Progenitor cell of endocrine pancreas (in vitro differentiated cells): ENCODE data around the gene GRID2. TPM values are rescaled to one million over a fixed set of nuclear protein-coding genes. Genes with fewer than 3 reads are reported as not detected.

ENCODE experiments used
- DNase-seq: peaks from one replicate; pipeline ENCODE4 v3.0.0; 2021; ENCODE audit warnings: low spot score; ENCODE audit not compliant: unreplicated experiment
- H3K27ac Mint-ChIP-seq: 2 replicates; pipeline ENCODE4 v1.8.0; 2021; ENCODE audit warnings: mild to moderate bottlenecking, moderate library complexity, mixed read lengths
- H3K27me3 Mint-ChIP-seq: 2 replicates; pipeline ENCODE4 v1.8.0; 2021; ENCODE audit warnings: mixed read lengths
- H3K36me3 Mint-ChIP-seq: 2 replicates; pipeline ENCODE4 v1.8.0; 2022; ENCODE audit warnings: mixed read lengths; ENCODE audit not compliant: insufficient read depth
- H3K4me1 Mint-ChIP-seq: 2 replicates; pipeline ENCODE4 v1.8.0; 2021; ENCODE audit warnings: low read depth, mixed read lengths
- H3K4me3 Mint-ChIP-seq: 2 replicates; pipeline ENCODE4 v1.8.0; 2021; ENCODE audit warnings: low read depth, mild to moderate bottlenecking, moderate library complexity, mixed read lengths
- H3K9me3 Mint-ChIP-seq: 2 replicates; pipeline ENCODE4 v1.8.0; 2021; ENCODE audit warnings: low read depth, mixed read lengths
- total RNA-seq: library from RNA; stranded (reverse); gene quantifications from 2 replicates; pipeline ENCODE4 v1.2.1, GENCODE V29; 2021
- TF ChIP-seq, protein P1 (sequence below): fragments of 200-600 bp; sonication (generic); IDR thresholded peaks from one replicate; pipeline ENCODE4 v1.5.0; 2021; ENCODE audit warnings: antibody characterized with exemption, mild to moderate bottlenecking; ENCODE audit not compliant: unreplicated experiment

The GRID2 gene
- total RNA-seq, 1 donor from 2014 or later: 0.69 TPM

DNA sequence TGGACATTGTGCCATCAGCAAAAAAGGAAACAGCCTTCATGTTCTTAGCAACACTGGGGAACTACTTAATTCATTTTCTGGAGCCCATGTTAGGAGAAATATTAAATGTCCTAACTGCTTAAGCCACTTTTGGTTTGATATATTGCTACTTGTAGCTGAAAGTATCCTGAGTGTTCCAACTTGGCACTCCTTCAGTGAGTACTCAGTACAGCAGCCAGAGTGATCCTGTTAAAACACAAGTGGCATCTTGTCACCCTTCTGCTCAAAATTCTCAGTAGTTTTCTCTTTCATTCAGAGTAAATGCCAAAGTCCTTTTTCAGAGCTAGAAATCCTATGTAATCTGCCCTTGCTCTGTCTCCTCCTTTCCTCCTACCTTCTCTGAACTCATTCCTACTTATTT is 522.0 kb downstream of the GRID2 start:
- no peaks in the 10 kb centered on the region for H3K27me3 Mint-ChIP-seq
- H3K27ac Mint-ChIP-seq: no peak overlapping the region
- no peaks in the 10 kb centered on the region for H3K36me3 Mint-ChIP-seq
- no peak overlapping the region for H3K4me3 Mint-ChIP-seq
- no peaks in the 10 kb centered on the region for H3K9me3 Mint-ChIP-seq
- no peak for DNase-seq
- H3K4me1 Mint-ChIP-seq: no peaks in the 10 kb centered on the region
- TF ChIP-seq, protein P1, sequence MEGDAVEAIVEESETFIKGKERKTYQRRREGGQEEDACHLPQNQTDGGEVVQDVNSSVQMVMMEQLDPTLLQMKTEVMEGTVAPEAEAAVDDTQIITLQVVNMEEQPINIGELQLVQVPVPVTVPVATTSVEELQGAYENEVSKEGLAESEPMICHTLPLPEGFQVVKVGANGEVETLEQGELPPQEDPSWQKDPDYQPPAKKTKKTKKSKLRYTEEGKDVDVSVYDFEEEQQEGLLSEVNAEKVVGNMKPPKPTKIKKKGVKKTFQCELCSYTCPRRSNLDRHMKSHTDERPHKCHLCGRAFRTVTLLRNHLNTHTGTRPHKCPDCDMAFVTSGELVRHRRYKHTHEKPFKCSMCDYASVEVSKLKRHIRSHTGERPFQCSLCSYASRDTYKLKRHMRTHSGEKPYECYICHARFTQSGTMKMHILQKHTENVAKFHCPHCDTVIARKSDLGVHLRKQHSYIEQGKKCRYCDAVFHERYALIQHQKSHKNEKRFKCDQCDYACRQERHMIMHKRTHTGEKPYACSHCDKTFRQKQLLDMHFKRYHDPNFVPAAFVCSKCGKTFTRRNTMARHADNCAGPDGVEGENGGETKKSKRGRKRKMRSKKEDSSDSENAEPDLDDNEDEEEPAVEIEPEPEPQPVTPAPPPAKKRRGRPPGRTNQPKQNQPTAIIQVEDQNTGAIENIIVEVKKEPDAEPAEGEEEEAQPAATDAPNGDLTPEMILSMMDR: no peak

DNA sequence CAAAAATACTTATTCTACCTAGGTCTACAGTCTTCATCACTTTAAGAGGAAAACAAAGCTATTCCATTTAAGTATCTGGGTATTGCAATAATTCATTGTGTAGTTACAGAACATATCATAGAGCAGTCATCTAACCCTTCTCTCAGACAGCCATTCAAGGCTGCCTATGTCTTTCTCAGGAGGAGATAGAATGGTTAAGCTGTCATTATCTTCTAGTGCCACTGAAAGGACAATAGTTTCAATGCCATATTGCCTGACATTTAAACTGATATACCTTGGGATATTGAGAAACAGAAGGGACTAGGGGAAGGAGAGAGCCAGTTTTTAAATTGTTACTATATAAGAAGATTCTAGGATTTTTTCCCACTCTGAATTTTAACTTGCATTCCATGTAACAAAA is 527.0 kb downstream of the GRID2 start:
- DNase-seq: no peak
- Mint-ChIP-seq H3K36me3 (no peaks in the 10 kb centered on the region), H3K27ac (no peak overlapping the region), H3K4me3 (no peak overlapping the region), H3K9me3 (no peaks in the 10 kb centered on the region), H3K27me3 (no peaks in the 10 kb centered on the region), H3K4me1 (no peaks in the 10 kb centered on the region)
- TF ChIP-seq, protein P1: no peak

DNA sequence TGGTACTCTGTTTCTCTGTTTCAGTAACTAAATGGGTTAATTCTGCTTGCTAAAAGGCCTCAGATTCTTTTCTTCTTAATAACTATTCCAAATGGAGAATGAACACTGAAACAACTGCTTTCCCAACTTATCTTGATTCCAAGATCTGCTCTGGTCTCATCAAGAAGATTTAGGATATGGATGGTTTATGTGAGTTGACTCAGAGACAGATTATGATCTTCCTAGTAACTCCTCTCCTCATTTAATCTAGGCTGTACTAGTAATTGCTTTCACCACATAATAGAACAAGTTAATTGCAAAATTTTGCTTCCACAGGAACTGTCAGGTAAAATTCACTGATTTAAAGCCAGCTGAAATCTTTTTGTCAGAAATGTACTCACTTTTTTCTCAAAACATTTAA is 537.1 kb downstream of the GRID2 start:
- Mint-ChIP-seq H3K27me3 (no peaks in the 10 kb centered on the region), H3K4me3 (no peak overlapping the region), H3K36me3 (no peaks in the 10 kb centered on the region), H3K27ac (no peak overlapping the region), H3K9me3 (no peaks in the 10 kb centered on the region), H3K4me1 (no peaks in the 10 kb centered on the region)
- TF ChIP-seq, protein P1: no peak
- DNase-seq: no peak

DNA sequence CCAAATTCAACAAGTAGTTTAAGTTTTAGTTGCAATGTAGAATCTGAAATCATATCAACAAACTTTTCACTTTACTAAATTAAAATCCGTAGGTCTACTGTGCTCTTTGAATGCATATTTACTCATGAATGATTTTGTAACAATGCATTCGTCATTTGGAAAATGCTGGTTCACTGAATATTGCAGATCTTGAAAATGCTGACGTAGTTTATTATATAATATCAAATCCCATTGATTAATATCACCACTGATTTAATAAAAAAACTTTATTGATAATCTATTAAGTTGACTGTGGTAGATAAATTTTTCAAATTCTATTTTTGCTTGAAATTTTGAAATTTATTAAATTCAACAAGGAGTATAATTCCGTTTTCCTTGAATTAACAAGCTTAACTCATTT is 540.0 kb downstream of the GRID2 start:
- no peak overlapping the region for H3K27ac Mint-ChIP-seq
- no peak overlapping the region for H3K4me3 Mint-ChIP-seq
- TF ChIP-seq, protein P1: no peak
- H3K36me3 Mint-ChIP-seq: no peaks in the 10 kb centered on the region
- H3K9me3 Mint-ChIP-seq: no peaks in the 10 kb centered on the region
- H3K4me1 Mint-ChIP-seq: peaks cover 3% of the 10 kb centered on the region
- no peaks in the 10 kb centered on the region for H3K27me3 Mint-ChIP-seq
- DNase-seq: no peak

DNA sequence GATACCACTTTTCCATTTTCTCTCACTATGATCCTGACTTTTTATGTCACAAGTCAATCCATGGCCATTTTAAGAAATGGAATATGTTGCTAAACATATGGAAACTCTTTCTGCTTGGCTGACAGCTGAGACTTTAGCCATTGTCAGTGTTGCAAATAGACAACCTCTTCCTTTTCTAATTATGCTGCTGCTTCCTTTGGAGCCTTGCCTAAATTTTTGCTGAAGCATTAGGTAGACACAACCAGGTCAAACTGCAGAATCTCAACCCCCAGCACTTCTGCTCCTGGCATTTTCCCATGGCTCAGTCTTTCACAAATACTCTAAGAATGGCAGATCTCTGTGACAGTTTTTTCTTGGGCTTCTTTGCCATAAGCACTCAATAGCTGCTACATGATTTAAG is 543.3 kb downstream of the GRID2 start:
- TF ChIP-seq, protein P1: no peak
- no peaks in the 10 kb centered on the region for H3K27me3 Mint-ChIP-seq
- H3K4me3 Mint-ChIP-seq: no peak overlapping the region
- no peak overlapping the region for H3K27ac Mint-ChIP-seq
- H3K9me3 Mint-ChIP-seq: no peaks in the 10 kb centered on the region
- peaks cover 3% of the 10 kb centered on the region for H3K4me1 Mint-ChIP-seq
- no peaks in the 10 kb centered on the region for H3K36me3 Mint-ChIP-seq
- DNase-seq: no peak
